Adrenal gland (tissue), 12 donors: ENCODE measurements around the gene CTSL. TPM values are rescaled to one million over a fixed set of nuclear protein-coding genes. Genes with fewer than 3 reads are reported as not detected.
"Not testable (repeated sequence)": the region's sequence is repeated elsewhere in the genome, so short reads cannot be mapped to it uniquely, and the experiment has no call there.

ENCODE experiments used
- DNase-seq, 7 donors: peaks; one replicate each; pipeline ENCODE4 v3.0.0-alpha.2; 2019 to 2020
- H3K27ac ChIP-seq, 5 donors: fragments of 200-600 bp; sonication (generic) in 4 of 5; 1 replicate in 3 of 5; 2 replicates in 2 of 5; pipeline versions ENCODE4 v1.5.1 to v1.8.0; 2016 to 2020; ENCODE audit warnings: mild to moderate bottlenecking in 1 of 5
- H3K27me3 ChIP-seq: fragments of 200-600 bp; 2 replicates; pipeline ENCODE4 v1.8.0; 2021
- H3K36me3 ChIP-seq, 2 donors: fragments of 200-600 bp; replicated peaks in 1 of 2; 1 replicate in 1 of 2; 2 replicates in 1 of 2; pipeline versions ENCODE4 v1.5.1 to v1.8.0; 2018 to 2022
- H3K4me1 ChIP-seq, 2 donors: fragments of 200-600 bp; replicated peaks in 1 of 2; 1 replicate in 1 of 2; 2 replicates in 1 of 2; pipeline versions ENCODE4 v1.5.1 to v1.8.0; 2018 to 2021
- H3K4me3 ChIP-seq, 4 donors: fragments of 200-600 bp; sonication (generic) in 3 of 4; one replicate each; pipeline ENCODE4 v1.5.1; 2016 to 2018
- H3K9me3 ChIP-seq, 3 donors: fragments of 200-600 bp; sonication (generic) in 1 of 3; replicated peaks in 1 of 3; 1 replicate in 2 of 3; 2 replicates in 1 of 3; pipeline versions ENCODE4 v1.5.1 to v1.8.0; 2016 to 2021
- CTCF ChIP-seq, 6 experiments: fragments of 450-650 bp in 4 of 6; fragments of 200-600 bp in 2 of 6; sonication (generic) in 1 of 6; IDR thresholded peaks; 1 replicate in 5 of 6; 2 replicates in 1 of 6; pipeline versions ENCODE4 v1.5.1 to v1.8.0; 2016 to 2021; ENCODE audit warnings: antibody characterized with exemption in 6 of 6, mild to moderate bottlenecking in 2 of 6, moderate library complexity in 1 of 6
- POLR2A ChIP-seq, 2 donors: fragments of 450-650 bp; IDR thresholded peaks; one replicate each; pipeline ENCODE4 v1.6.1; 2017; ENCODE audit warnings: antibody characterized with exemption in 2 of 2, mild to moderate bottlenecking in 2 of 2, moderate library complexity in 1 of 2
- WGBS, 4 donors: extraction: QIAGEN DNeasy Blood & Tissue Kit in 2 of 4; methylation state at CpG; one replicate each; pipeline versions ENCODE4 v1.1.5 to v1.1.7; 2013 to 2017; 5-methylcytosine and 5-hydroxymethylcytosine counted together
- intact Hi-C, 2 donors: fragments of 100-400 bp; cut with DNase I; formaldehyde crosslinking; loops; one replicate each; pipeline versions ENCODE4 v1.14.1 to v1.15.0; 2022 to 2023
- polyA plus RNA-seq, 3 donors: library from polyadenylated mRNA; stranded (reverse); fragments of 200-250 nt in 2 of 3; fragments of 350-450 nt in 1 of 3; fragmentation: Illumina TruSeq in 1 of 3; extraction: RNeasy Lipid Tissue Mini Kit (QIAGEN cat#74804) in 1 of 3; gene quantifications; one replicate each; pipeline ENCODE4 v1.2.3, GENCODE V29; 2013 to 2014
- total RNA-seq, 9 donors: library from RNA; depleted of rRNA in 4 of 9; stranded (reverse); fragments of >200 nt in 4 of 9; fragments of 120-200 nt in 1 of 9; fragmentation: NEBNext Ultra II Directional in 1 of 9; extraction: Animal tissue kit (Norgen Biotek cat#: 25700) in 1 of 9; gene quantifications; one replicate each; pipeline versions ENCODE4 v1.1.0 to v1.2.4, GENCODE V29; 2013 to 2023
- donor health status: healthy with polysubstance abuse.
- donor health status: Bipolar disorder and iron deficiency.
- donor health status: DM: yes; HTN: yes; CAD: no.
- donor health status: DM: no; HTN: no; CAD: no.
- donor health status: DM: no; HTN: no; CAD: no.
- donor health status: DM: yes; HTN: yes; CAD: no.

Gene CTSL
- total and polyA plus RNA-seq, 12 donors = 65.2 to 208 (median 136) TPM

- no peaks in the 10 kb centered on the region for H3K27me3 ChIP-seq
- H3K9me3 ChIP-seq = no peaks in the 10 kb centered on the region
- H3K4me1 ChIP-seq = no peaks in the 10 kb centered on the region
- no peak overlapping the region for H3K27ac ChIP-seq
- WGBS, 4 donors = 48 to 89% (median 83%) methylated on average over 1 to 2 of the region's 2 CpGs; no CpG with 5 or more reads in 1 of the 4 donors
- DNase-seq = no peak
- no peak overlapping the region for H3K4me3 ChIP-seq
- intact Hi-C loops = no loop called here
- H3K36me3 ChIP-seq = no peaks in the 10 kb centered on the region
- no peak for TF ChIP-seq CTCF (IDR thresholded peaks at IDR 0.05)
- no peak for TF ChIP-seq POLR2A (IDR thresholded peaks at IDR 0.05)
Measured at GRCh38 chr9:87750726-87751125, 24.8 kb downstream of the CTSL start.

GRCh38 chr9:87751423-87751822 is 25.5 kb downstream of the CTSL start:
- no peaks in the 10 kb centered on the region for H3K36me3 ChIP-seq
- no peak overlapping the region for H3K27ac ChIP-seq
- H3K4me3 ChIP-seq = no peak overlapping the region
- WGBS, 4 donors = 70 to 75% (median 73%) methylated on average over 3 of the region's 3 CpGs
- intact Hi-C loops = no loop called here
- no peaks in the 10 kb centered on the region for H3K27me3 ChIP-seq
- H3K9me3 ChIP-seq = no peaks in the 10 kb centered on the region
- TF ChIP-seq POLR2A (IDR thresholded peaks at IDR 0.05) = no peak
- no peak for TF ChIP-seq CTCF (IDR thresholded peaks at IDR 0.05)
- no peak for DNase-seq
- H3K4me1 ChIP-seq = no peaks in the 10 kb centered on the region

GRCh38 chr9:87751868-87752267 is 25.9 kb downstream of the CTSL start:
- no peak overlapping the region for H3K27ac ChIP-seq
- no peaks in the 10 kb centered on the region for H3K4me1 ChIP-seq
- H3K27me3 ChIP-seq = no peaks in the 10 kb centered on the region
- H3K4me3 ChIP-seq = no peak overlapping the region
- WGBS, 4 donors = 34 to 58% (median 51%) methylated on average over 2 to 4 of the region's 4 CpGs
- DNase-seq = no peak
- no peaks in the 10 kb centered on the region for H3K9me3 ChIP-seq
- TF ChIP-seq POLR2A (IDR thresholded peaks at IDR 0.05) (no peak), CTCF (IDR thresholded peaks at IDR 0.05) (no peak)
- H3K36me3 ChIP-seq = no peaks in the 10 kb centered on the region
- intact Hi-C loops = no loop called here

GRCh38 chr9:87753313-87753712 is 27.4 kb downstream of the CTSL start:
- intact Hi-C loops = no loop called here
- Histone ChIP-seq H3K36me3 (no peaks in the 10 kb centered on the region), H3K4me3 (no peak overlapping the region), H3K9me3 (no peaks in the 10 kb centered on the region), H3K27me3 (no peaks in the 10 kb centered on the region), H3K27ac (no peak overlapping the region), H3K4me1 (no peaks in the 10 kb centered on the region)
- TF ChIP-seq POLR2A (IDR thresholded peaks at IDR 0.05) (no peak), CTCF (IDR thresholded peaks at IDR 0.05) (no peak)
- WGBS, 4 donors = 47 to 80% (median 62%) methylated on average over 2 of the region's 2 CpGs
- DNase-seq = no peak

GRCh38 chr9:87758330-87758729 is 32.4 kb downstream of the CTSL start:
- H3K27me3 ChIP-seq, H3K4me3 ChIP-seq, H3K36me3 ChIP-seq, H3K27ac ChIP-seq, H3K9me3 ChIP-seq, intact Hi-C loops, H3K4me1 ChIP-seq: not testable (repeated sequence)
- DNase-seq = peak in 1 of 7 donors; percentile 26
- WGBS, 4 donors = 91 to 93% methylated on average over 9 to 19 of the region's 24 CpGs; no CpG with 5 or more reads in 2 of the 4 donors

GRCh38 chr9:87759980-87760379 is 34.1 kb downstream of the CTSL start:
- intact Hi-C loops, H3K9me3 ChIP-seq, H3K27ac ChIP-seq, H3K4me3 ChIP-seq, H3K36me3 ChIP-seq, H3K4me1 ChIP-seq, DNase-seq, H3K27me3 ChIP-seq: not testable (repeated sequence)
